ENCODE data around the gene MROH2A. TPM values are rescaled to one million over a fixed set of nuclear protein-coding genes. Genes with fewer than 3 reads are reported as not detected.

MROH2A gene
- total and polyA plus RNA-seq, 4 donors = 0.08 to 0.28 (median 0.09) TPM; not detected in 1

- Histone ChIP-seq H3K4me3 (ENCODE audit: low read depth in 1 of 3, low read length in 3 of 3) (no peak overlapping the region), H3K9me3 (ENCODE audit: control insufficient read depth in 4 of 4, low read length in 3 of 4) (no peaks in the 10 kb centered on the region), H3K9ac (ENCODE audit: low read depth in 1 of 2, low read length in 2 of 2) (no peak overlapping the region), H3K27ac (ENCODE audit: low read depth in 1 of 2, low read length in 2 of 2) (no peak overlapping the region), H3K27me3 (ENCODE audit: control insufficient read depth in 4 of 4, insufficient read depth in 4 of 4, low read length in 3 of 4) (no peaks in the 10 kb centered on the region), H3K36me3 (ENCODE audit: control insufficient read depth in 4 of 4, insufficient read depth in 3 of 4, low read depth in 1 of 4, low read length in 3 of 4) (no peaks in the 10 kb centered on the region), H3K4me1 (ENCODE audit: control insufficient read depth in 4 of 4, insufficient read depth in 4 of 4, low read length in 3 of 4) (no peaks in the 10 kb centered on the region)
- 82% methylated on average over 10 of the region's 10 CpGs for WGBS
- DNase-seq (ENCODE audit: low spot score) = no peak
- no peak for TF ChIP-seq HNF4A (conservative IDR thresholded peaks at IDR 0.05)
- TF ChIP-seq EGR1 (IDR thresholded peaks at IDR 0.05; ENCODE audit: low read depth in 2 of 2) = no peak
- TF ChIP-seq RAD21 (IDR thresholded peaks at IDR 0.05) = no peak
- TF ChIP-seq MAX (IDR thresholded peaks at IDR 0.05) = no peak
- TF ChIP-seq RXRA (IDR thresholded peaks at IDR 0.05) = no peak
- no peak for TF ChIP-seq TAF1 (conservative IDR thresholded peaks at IDR 0.05)
- TF ChIP-seq GABPA (IDR thresholded peaks at IDR 0.05 in 1 of 2, conservative IDR thresholded peaks at IDR 0.05 in 1 of 2) = no peak
- no peak for TF ChIP-seq HNF4G (IDR thresholded peaks at IDR 0.05)
- no peak for TF ChIP-seq SP1 (IDR thresholded peaks at IDR 0.05)
- TF ChIP-seq ATF3 (IDR thresholded peaks at IDR 0.05) = no peak
- no peak for TF ChIP-seq FOXA1 (IDR thresholded peaks at IDR 0.05)
- TF ChIP-seq NR2F2 (IDR thresholded peaks at IDR 0.05) = no peak
- no peak for TF ChIP-seq ZBTB33 (IDR thresholded peaks at IDR 0.05)
Observed at GRCh38 chr2:233807966-233808935, 30.1 kb downstream of the MROH2A start.

- H3K36me3 ChIP-seq (ENCODE audit: control insufficient read depth in 4 of 4, insufficient read depth in 3 of 4, low read depth in 1 of 4, low read length in 3 of 4) = no peaks in the 10 kb centered on the region
- H3K27ac ChIP-seq (ENCODE audit: low read depth in 1 of 2, low read length in 2 of 2) = no peak overlapping the region
- no peaks in the 10 kb centered on the region for H3K4me1 ChIP-seq (ENCODE audit: control insufficient read depth in 4 of 4, insufficient read depth in 4 of 4, low read length in 3 of 4)
- H3K27me3 ChIP-seq (ENCODE audit: control insufficient read depth in 4 of 4, insufficient read depth in 4 of 4, low read length in 3 of 4) = no peaks in the 10 kb centered on the region
- TF ChIP-seq RXRA (IDR thresholded peaks at IDR 0.05) (no peak), FOXA2 (IDR thresholded peaks at IDR 0.05) (no peak)
- 92% methylated on average over 6 of the region's 6 CpGs for WGBS
- no peak for DNase-seq (ENCODE audit: low spot score)
- no peaks in the 10 kb centered on the region for H3K9me3 ChIP-seq (ENCODE audit: control insufficient read depth in 4 of 4, low read length in 3 of 4)
- no peak overlapping the region for H3K9ac ChIP-seq (ENCODE audit: low read depth in 1 of 2, low read length in 2 of 2)
- H3K4me3 ChIP-seq (ENCODE audit: low read depth in 1 of 3, low read length in 3 of 3) = no peak overlapping the region
Observed at GRCh38 chr2:233810385-233810784, 32.3 kb downstream of the MROH2A start.

DNA sequence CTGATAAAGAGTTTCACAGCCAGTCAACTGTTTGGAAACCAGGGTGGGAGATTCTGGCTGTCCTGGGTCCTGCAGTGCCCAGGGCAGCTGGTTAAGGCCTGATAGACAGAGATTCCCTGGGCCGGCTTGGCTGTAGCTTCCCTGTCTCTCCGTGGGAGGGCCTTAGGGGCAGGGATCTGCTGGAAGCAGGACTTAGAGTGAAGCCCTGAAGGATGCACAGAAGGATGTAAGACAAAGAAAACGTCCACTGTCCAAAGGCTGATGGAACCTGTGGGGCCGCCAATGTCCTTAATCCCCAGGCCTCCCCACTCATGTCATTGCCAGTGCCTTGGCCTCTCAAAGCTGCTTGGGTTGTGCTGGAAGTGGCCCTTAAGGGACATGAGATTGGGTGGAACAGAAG is 33.0 kb downstream of the MROH2A start:
- TF ChIP-seq ATF3 (IDR thresholded peaks at IDR 0.05) (no peak), RXRA (IDR thresholded peaks at IDR 0.05) (no peak), SP1 (IDR thresholded peaks at IDR 0.05) (no peak), HNF4G (IDR thresholded peaks at IDR 0.05) (no peak), GABPA (IDR thresholded peaks at IDR 0.05 in 1 of 2, conservative IDR thresholded peaks at IDR 0.05 in 1 of 2) (no peak), ZBTB33 (IDR thresholded peaks at IDR 0.05) (no peak), YY1 (IDR thresholded peaks at IDR 0.05) (no peak), JUND (IDR thresholded peaks at IDR 0.05) (no peak), FOXA2 (IDR thresholded peaks at IDR 0.05) (no peak)
- TF ChIP-seq, protein P1, sequence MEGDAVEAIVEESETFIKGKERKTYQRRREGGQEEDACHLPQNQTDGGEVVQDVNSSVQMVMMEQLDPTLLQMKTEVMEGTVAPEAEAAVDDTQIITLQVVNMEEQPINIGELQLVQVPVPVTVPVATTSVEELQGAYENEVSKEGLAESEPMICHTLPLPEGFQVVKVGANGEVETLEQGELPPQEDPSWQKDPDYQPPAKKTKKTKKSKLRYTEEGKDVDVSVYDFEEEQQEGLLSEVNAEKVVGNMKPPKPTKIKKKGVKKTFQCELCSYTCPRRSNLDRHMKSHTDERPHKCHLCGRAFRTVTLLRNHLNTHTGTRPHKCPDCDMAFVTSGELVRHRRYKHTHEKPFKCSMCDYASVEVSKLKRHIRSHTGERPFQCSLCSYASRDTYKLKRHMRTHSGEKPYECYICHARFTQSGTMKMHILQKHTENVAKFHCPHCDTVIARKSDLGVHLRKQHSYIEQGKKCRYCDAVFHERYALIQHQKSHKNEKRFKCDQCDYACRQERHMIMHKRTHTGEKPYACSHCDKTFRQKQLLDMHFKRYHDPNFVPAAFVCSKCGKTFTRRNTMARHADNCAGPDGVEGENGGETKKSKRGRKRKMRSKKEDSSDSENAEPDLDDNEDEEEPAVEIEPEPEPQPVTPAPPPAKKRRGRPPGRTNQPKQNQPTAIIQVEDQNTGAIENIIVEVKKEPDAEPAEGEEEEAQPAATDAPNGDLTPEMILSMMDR (IDR thresholded peaks at IDR 0.05; ENCODE audit: low read depth, low read length, missing input control) = no peak
- Histone ChIP-seq H3K4me3 (ENCODE audit: low read depth in 1 of 3, low read length in 3 of 3) (no peak overlapping the region), H3K9me3 (ENCODE audit: control insufficient read depth in 4 of 4, low read length in 3 of 4) (no peaks in the 10 kb centered on the region), H3K4me1 (ENCODE audit: control insufficient read depth in 4 of 4, insufficient read depth in 4 of 4, low read length in 3 of 4) (no peaks in the 10 kb centered on the region), H3K27me3 (ENCODE audit: control insufficient read depth in 4 of 4, insufficient read depth in 4 of 4, low read length in 3 of 4) (no peaks in the 10 kb centered on the region), H3K27ac (ENCODE audit: low read depth in 1 of 2, low read length in 2 of 2) (no peak overlapping the region), H3K9ac (ENCODE audit: low read depth in 1 of 2, low read length in 2 of 2) (no peak overlapping the region), H3K36me3 (ENCODE audit: control insufficient read depth in 4 of 4, insufficient read depth in 3 of 4, low read depth in 1 of 4, low read length in 3 of 4) (no peaks in the 10 kb centered on the region)
- WGBS = 84% methylated on average over 4 of the region's 4 CpGs
- no peak for DNase-seq (ENCODE audit: low spot score)
